ENCODE data around the gene CCDC149. TPM values are rescaled to one million over a fixed set of nuclear protein-coding genes. Genes with fewer than 3 reads are reported as not detected.

CCDC149 gene
- total RNA-seq, 1 donor: 12.3 TPM

DNA sequence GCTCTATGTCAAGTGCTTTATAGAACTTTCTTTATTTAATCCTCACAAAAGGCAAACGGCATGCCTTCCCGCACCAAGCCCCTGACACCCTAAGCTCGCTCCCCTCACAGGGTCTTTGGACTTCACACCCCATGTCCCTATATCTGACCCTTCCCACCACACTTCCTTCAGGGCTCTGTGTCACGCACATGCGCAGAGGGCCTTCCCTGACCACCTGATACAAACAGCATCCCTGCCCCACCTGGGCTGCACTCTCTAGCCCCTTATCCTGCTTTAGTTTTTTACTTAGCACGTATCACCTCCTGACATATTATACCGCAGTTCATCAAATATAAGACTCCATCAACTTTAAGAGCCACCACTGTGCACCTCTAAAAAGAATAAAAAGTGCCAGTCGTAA lies 67.7 kb downstream of the CCDC149 start:
- no peaks in the 10 kb centered on the region for H3K27me3 ChIP-seq (ENCODE audit: insufficient read depth, low read length)
- H3K27ac ChIP-seq (ENCODE audit: low read depth, low read length): no peak overlapping the region
- no peaks in the 10 kb centered on the region for H3K9me3 ChIP-seq (ENCODE audit: low read depth, low read length)

GRCh38 chr4:24843096-24843495 lies 69.7 kb downstream of the CCDC149 start:
- H3K27ac ChIP-seq (ENCODE audit: low read depth, low read length): no peak overlapping the region
- H3K36me3 ChIP-seq (ENCODE audit: insufficient read depth, low read length): no peaks in the 10 kb centered on the region
- no peak overlapping the region for H3K4me3 ChIP-seq (ENCODE audit: insufficient read depth, low read length)
- no peaks in the 10 kb centered on the region for H4K20me1 ChIP-seq (ENCODE audit: insufficient read depth, low read length)
- H3K79me2 ChIP-seq (ENCODE audit: insufficient read depth, low read length): no peaks in the 10 kb centered on the region
- H3K9me3 ChIP-seq (ENCODE audit: low read depth, low read length): no peaks in the 10 kb centered on the region
- no peak for TF ChIP-seq CTCF (IDR thresholded peaks at IDR 0.05; ENCODE audit: extremely low read depth, low read depth, low read length)
- no peak overlapping the region for H2AFZ ChIP-seq (ENCODE audit: low read length)
- DNase-seq (ENCODE audit: insufficient read length, low spot score, missing footprints): no peak
- no peaks in the 10 kb centered on the region for H3K27me3 ChIP-seq (ENCODE audit: insufficient read depth, low read length)
- H3K4me1 ChIP-seq (ENCODE audit: insufficient read depth, low read length): no peaks in the 10 kb centered on the region
- H3K4me2 ChIP-seq (ENCODE audit: insufficient read depth, low read length): no peak overlapping the region

More for the DNA sequence above, 67.7 kb downstream of the CCDC149 start:
- Histone ChIP-seq H3K4me2 (ENCODE audit: insufficient read depth, low read length) (no peak overlapping the region), H3K4me1 (ENCODE audit: insufficient read depth, low read length) (peaks cover 2% of the 10 kb centered on the region), H4K20me1 (ENCODE audit: insufficient read depth, low read length) (no peaks in the 10 kb centered on the region), H2AFZ (ENCODE audit: low read length) (no peak overlapping the region), H3K4me3 (ENCODE audit: insufficient read depth, low read length) (no peak overlapping the region), H3K79me2 (ENCODE audit: insufficient read depth, low read length) (no peaks in the 10 kb centered on the region), H3K36me3 (ENCODE audit: insufficient read depth, low read length) (no peaks in the 10 kb centered on the region)
- no peak for DNase-seq (ENCODE audit: insufficient read length, low spot score, missing footprints)
- no peak for TF ChIP-seq CTCF (IDR thresholded peaks at IDR 0.05; ENCODE audit: extremely low read depth, low read depth, low read length)

DNA sequence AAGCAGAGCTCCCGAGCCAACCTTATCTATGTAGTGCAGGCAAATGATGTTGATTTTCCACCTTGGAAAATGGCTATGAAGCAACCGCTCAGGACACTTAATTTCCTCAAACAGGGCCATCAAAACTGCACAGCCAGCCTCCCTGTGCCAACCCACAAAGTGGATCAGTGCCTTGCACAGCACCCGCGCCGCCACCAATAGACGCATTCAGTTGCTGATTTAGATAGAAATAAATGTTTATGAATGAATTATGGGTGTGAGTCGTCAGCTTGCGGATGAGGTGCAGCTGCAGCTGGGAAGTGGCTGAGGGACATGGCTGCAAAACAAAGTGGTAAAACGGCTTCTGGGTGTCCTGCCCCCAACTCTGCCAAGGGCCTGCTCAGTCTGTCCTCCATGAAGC lies 70.5 kb downstream of the CCDC149 start:
- no peak for TF ChIP-seq CTCF (IDR thresholded peaks at IDR 0.05; ENCODE audit: extremely low read depth, low read depth, low read length)

GRCh38 chr4:24840826-24841543 lies 71.9 kb downstream of the CCDC149 start:
- no peaks in the 10 kb centered on the region for H3K9me3 ChIP-seq (ENCODE audit: low read depth, low read length)
- H3K36me3 ChIP-seq (ENCODE audit: insufficient read depth, low read length): no peaks in the 10 kb centered on the region

More for the DNA sequence above, 70.5 kb downstream of the CCDC149 start:
- DNase-seq (ENCODE audit: insufficient read length, low spot score, missing footprints): no peak
- Histone ChIP-seq H3K4me1 (ENCODE audit: insufficient read depth, low read length) (no peaks in the 10 kb centered on the region), H3K4me2 (ENCODE audit: insufficient read depth, low read length) (no peak overlapping the region), H3K27ac (ENCODE audit: low read depth, low read length) (no peak overlapping the region), H3K79me2 (ENCODE audit: insufficient read depth, low read length) (no peaks in the 10 kb centered on the region), H3K9me3 (ENCODE audit: low read depth, low read length) (no peaks in the 10 kb centered on the region), H4K20me1 (ENCODE audit: insufficient read depth, low read length) (no peaks in the 10 kb centered on the region), H3K4me3 (ENCODE audit: insufficient read depth, low read length) (no peak overlapping the region), H3K36me3 (ENCODE audit: insufficient read depth, low read length) (no peaks in the 10 kb centered on the region), H3K27me3 (ENCODE audit: insufficient read depth, low read length) (no peaks in the 10 kb centered on the region), H2AFZ (ENCODE audit: low read length) (no peak overlapping the region)

More at GRCh38 chr4:24840826-24841543, 71.9 kb downstream of the CCDC149 start:
- Histone ChIP-seq H2AFZ (ENCODE audit: low read length) (no peak overlapping the region), H3K27ac (ENCODE audit: low read depth, low read length) (no peak overlapping the region), H3K27me3 (ENCODE audit: insufficient read depth, low read length) (no peaks in the 10 kb centered on the region), H3K79me2 (ENCODE audit: insufficient read depth, low read length) (no peaks in the 10 kb centered on the region), H3K4me1 (ENCODE audit: insufficient read depth, low read length) (no peaks in the 10 kb centered on the region), H4K20me1 (ENCODE audit: insufficient read depth, low read length) (no peaks in the 10 kb centered on the region), H3K4me3 (ENCODE audit: insufficient read depth, low read length) (no peak overlapping the region), H3K4me2 (ENCODE audit: insufficient read depth, low read length) (no peak overlapping the region)
- TF ChIP-seq CTCF (IDR thresholded peaks at IDR 0.05; ENCODE audit: extremely low read depth, low read depth, low read length): no peak
- no peak for DNase-seq (ENCODE audit: insufficient read length, low spot score, missing footprints)

All from osteoblast (primary cell).